ENCODE data around the gene TYMP.

Gene TYMP

GRCh38 chr22:50548921-50549790 lies 19.3 kb upstream of the TYMP start:
- H3K27me3 ChIP-seq (ENCODE audit: insufficient read depth, low read depth, severe bottlenecking) = no peaks in the 10 kb centered on the region
- TF ChIP-seq CTCF (IDR thresholded peaks at IDR 0.05; ENCODE audit: low read depth, low read length) = no peak
- no peak for DNase-seq
- H3K9me3 ChIP-seq (ENCODE audit: severe bottlenecking) = no peaks in the 10 kb centered on the region
- H3K27ac ChIP-seq = no peak overlapping the region
- no peak overlapping the region for H3K4me3 ChIP-seq (ENCODE audit: low read depth, low read length)
- no peaks in the 10 kb centered on the region for H3K36me3 ChIP-seq

- DNase-seq = no peak
- H3K9me3 ChIP-seq (ENCODE audit: severe bottlenecking) = no peaks in the 10 kb centered on the region
- no peak for TF ChIP-seq CTCF (IDR thresholded peaks at IDR 0.05; ENCODE audit: low read depth, low read length)
- H3K27ac ChIP-seq = no peak overlapping the region
- H3K4me3 ChIP-seq (ENCODE audit: low read depth, low read length) = no peak overlapping the region
- H3K36me3 ChIP-seq = no peaks in the 10 kb centered on the region
- H3K27me3 ChIP-seq (ENCODE audit: insufficient read depth, low read depth, severe bottlenecking) = no peaks in the 10 kb centered on the region
Observed at GRCh38 chr22:50548040-50548920, 18.5 kb upstream of the TYMP start.

GRCh38 chr22:50547263-50547985 lies 17.6 kb upstream of the TYMP start:
- H3K27me3 ChIP-seq (ENCODE audit: insufficient read depth, low read depth, severe bottlenecking) = no peaks in the 10 kb centered on the region
- H3K4me3 ChIP-seq (ENCODE audit: low read depth, low read length) = no peak overlapping the region

GRCh38 chr22:50546326-50547262 lies 16.8 kb upstream of the TYMP start:
- no peak for DNase-seq
- no peaks in the 10 kb centered on the region for H3K9me3 ChIP-seq (ENCODE audit: severe bottlenecking)
- H3K36me3 ChIP-seq = no peaks in the 10 kb centered on the region
- H3K27me3 ChIP-seq (ENCODE audit: insufficient read depth, low read depth, severe bottlenecking) = no peaks in the 10 kb centered on the region
- H3K27ac ChIP-seq = no peak overlapping the region
- no peak for TF ChIP-seq CTCF (IDR thresholded peaks at IDR 0.05; ENCODE audit: low read depth, low read length)
- no peak overlapping the region for H3K4me3 ChIP-seq (ENCODE audit: low read depth, low read length)

More at GRCh38 chr22:50547263-50547985, 17.6 kb upstream of the TYMP start:
- Histone ChIP-seq H3K27ac (no peak overlapping the region), H3K9me3 (ENCODE audit: severe bottlenecking) (no peaks in the 10 kb centered on the region), H3K36me3 (no peaks in the 10 kb centered on the region)
- TF ChIP-seq CTCF (IDR thresholded peaks at IDR 0.05; ENCODE audit: low read depth, low read length) = no peak
- DNase-seq = no peak
